GM19324 (cell line): ENCODE measurements around the gene FCAR.
"Not testable (repeated sequence)": the region's sequence is repeated elsewhere in the genome, so short reads cannot be mapped to it uniquely, and the experiment has no call there.

ENCODE experiments used
- ATAC-seq: cut with Tn5 transposase; IDR thresholded peaks from one replicate; pipeline ENCODE4 v1.9.1; 2021; ENCODE audit warnings: mild to moderate bottlenecking, moderate library complexity; ENCODE audit not compliant: unreplicated experiment, low FRiP score

The FCAR gene

GRCh38 chr19:54893406-54893805 lies 19.4 kb downstream of the FCAR start:
- ATAC-seq, result no peak

GRCh38 chr19:54894106-54894505 lies 20.1 kb downstream of the FCAR start:
- not testable (repeated sequence) for ATAC-seq

- ATAC-seq, result no peak
Measured at GRCh38 chr19:54896036-54896435, 22.0 kb downstream of the FCAR start.

GRCh38 chr19:54898685-54899084 lies 24.6 kb downstream of the FCAR start:
- ATAC-seq, result not testable (repeated sequence)

- ATAC-seq, result not testable (repeated sequence)
Measured at GRCh38 chr19:54899646-54900045, 25.6 kb downstream of the FCAR start.

GRCh38 chr19:54901153-54901552 lies 27.1 kb downstream of the FCAR start:
- ATAC-seq, result not testable (repeated sequence)

GRCh38 chr19:54902061-54902460 lies 28.0 kb downstream of the FCAR start:
- no peak for ATAC-seq

GRCh38 chr19:54903303-54903702 lies 29.3 kb downstream of the FCAR start:
- no peak for ATAC-seq

- ATAC-seq, result not testable (repeated sequence)
Measured at GRCh38 chr19:54904261-54904660, 30.2 kb downstream of the FCAR start.

GRCh38 chr19:54905421-54905802 lies 31.4 kb downstream of the FCAR start:
- no peak for ATAC-seq

- ATAC-seq, result no peak
Measured at GRCh38 chr19:54905803-54906511, 31.9 kb downstream of the FCAR start, which contains the start of gene NCR1. Gene NCR1, plus strand, starts transcription at chr19:54906148. Its CDS starts 40 bp downstream, at chr19:54906188.

GRCh38 chr19:54906819-54907218 lies 32.8 kb downstream of the FCAR start:
- ATAC-seq, result no peak

- not testable (repeated sequence) for ATAC-seq
Measured at GRCh38 chr19:54907899-54908298, 33.9 kb downstream of the FCAR start.

- ATAC-seq, result no peak
Measured at GRCh38 chr19:54916822-54917221, 42.8 kb downstream of the FCAR start.

GRCh38 chr19:54918499-54918898 lies 44.5 kb downstream of the FCAR start:
- no peak for ATAC-seq

GRCh38 chr19:54919646-54920563 lies 45.9 kb downstream of the FCAR start:
- not testable (repeated sequence) for ATAC-seq

GRCh38 chr19:54921082-54921481 lies 47.0 kb downstream of the FCAR start:
- no peak for ATAC-seq

- ATAC-seq, result no peak
Measured at GRCh38 chr19:54923276-54923675, 49.2 kb downstream of the FCAR start.

GRCh38 chr19:54928299-54928698 lies 54.3 kb downstream of the FCAR start:
- ATAC-seq, result no peak

GRCh38 chr19:54937926-54938325 lies 63.9 kb downstream of the FCAR start:
- peak; percentile 49 for ATAC-seq

- no peak for ATAC-seq
Measured at GRCh38 chr19:54938906-54939305, 64.9 kb downstream of the FCAR start.
